Measurements from ENCODE around the gene SPTLC3.
"Not testable (repeated sequence)": the region's sequence is repeated elsewhere in the genome, so short reads cannot be mapped to it uniquely, and the experiment has no call there.

Gene SPTLC3

GRCh38 chr20:12976720-12977309 lies 32.0 kb upstream of the SPTLC3 start:
- Histone ChIP-seq H3K4me3 (no peak overlapping the region), H3K27ac (no peak overlapping the region)
- DNase-seq (ENCODE audit: low spot score): no peak
- TF ChIP-seq, protein P1, sequence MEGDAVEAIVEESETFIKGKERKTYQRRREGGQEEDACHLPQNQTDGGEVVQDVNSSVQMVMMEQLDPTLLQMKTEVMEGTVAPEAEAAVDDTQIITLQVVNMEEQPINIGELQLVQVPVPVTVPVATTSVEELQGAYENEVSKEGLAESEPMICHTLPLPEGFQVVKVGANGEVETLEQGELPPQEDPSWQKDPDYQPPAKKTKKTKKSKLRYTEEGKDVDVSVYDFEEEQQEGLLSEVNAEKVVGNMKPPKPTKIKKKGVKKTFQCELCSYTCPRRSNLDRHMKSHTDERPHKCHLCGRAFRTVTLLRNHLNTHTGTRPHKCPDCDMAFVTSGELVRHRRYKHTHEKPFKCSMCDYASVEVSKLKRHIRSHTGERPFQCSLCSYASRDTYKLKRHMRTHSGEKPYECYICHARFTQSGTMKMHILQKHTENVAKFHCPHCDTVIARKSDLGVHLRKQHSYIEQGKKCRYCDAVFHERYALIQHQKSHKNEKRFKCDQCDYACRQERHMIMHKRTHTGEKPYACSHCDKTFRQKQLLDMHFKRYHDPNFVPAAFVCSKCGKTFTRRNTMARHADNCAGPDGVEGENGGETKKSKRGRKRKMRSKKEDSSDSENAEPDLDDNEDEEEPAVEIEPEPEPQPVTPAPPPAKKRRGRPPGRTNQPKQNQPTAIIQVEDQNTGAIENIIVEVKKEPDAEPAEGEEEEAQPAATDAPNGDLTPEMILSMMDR (IDR thresholded peaks at IDR 0.05): no peak

DNA sequence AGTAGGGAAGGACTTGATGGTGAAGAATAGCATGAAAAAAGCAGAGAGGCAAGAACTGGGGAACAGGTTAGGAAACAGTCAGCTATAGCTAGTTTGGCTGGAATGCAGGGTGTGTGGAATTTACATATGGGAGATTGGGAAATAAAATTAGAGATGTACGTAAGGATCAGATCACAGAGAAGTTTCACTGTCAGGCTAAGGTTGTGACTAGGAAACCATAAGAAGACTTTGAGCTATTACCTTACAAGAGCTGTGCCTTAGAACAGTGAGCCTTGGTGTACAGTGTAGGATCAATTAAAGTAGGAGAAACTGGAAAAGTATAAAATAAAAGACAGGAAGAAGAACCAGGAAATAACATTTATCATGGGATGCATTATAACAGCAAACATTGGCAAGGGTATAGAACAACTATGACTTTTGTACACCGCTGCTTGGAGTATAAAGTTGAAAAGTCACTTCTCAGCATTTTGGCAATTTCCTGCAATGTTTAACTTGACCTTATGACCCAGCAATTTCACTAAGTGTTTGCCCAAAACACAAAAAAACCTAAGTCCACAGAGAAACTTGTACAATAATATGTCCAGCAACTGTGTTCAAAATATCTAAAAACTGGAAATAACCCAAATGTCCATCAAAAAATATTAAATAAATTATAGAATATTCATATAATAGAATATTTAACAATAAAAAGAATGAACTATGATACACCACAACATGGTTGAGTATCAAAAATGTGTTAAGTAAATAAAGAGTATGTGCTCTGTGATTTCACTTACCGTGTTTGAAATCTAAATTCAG lies 31.2 kb upstream of the SPTLC3 start:
- TF ChIP-seq, protein P1 (IDR thresholded peaks at IDR 0.05): no peak
- Histone ChIP-seq H3K27ac (no peak overlapping the region), H3K4me3 (no peak overlapping the region)
- DNase-seq (ENCODE audit: low spot score): no peak

GRCh38 chr20:12978126-12978394 lies 30.7 kb upstream of the SPTLC3 start:
- TF ChIP-seq, protein P1 (IDR thresholded peaks at IDR 0.05): no peak
- Histone ChIP-seq H3K4me3 (no peak overlapping the region), H3K27ac (no peak overlapping the region)
- DNase-seq (ENCODE audit: low spot score): no peak

GRCh38 chr20:12978613-12979495 lies 29.9 kb upstream of the SPTLC3 start:
- DNase-seq (ENCODE audit: low spot score): no peak
- Histone ChIP-seq H3K27ac (no peak overlapping the region), H3K4me3 (no peak overlapping the region)
- TF ChIP-seq, protein P1 (IDR thresholded peaks at IDR 0.05): no peak

GRCh38 chr20:12979713-12980112 lies 29.1 kb upstream of the SPTLC3 start:
- not testable (repeated sequence) for H3K27ac ChIP-seq; DNase-seq (ENCODE audit: low spot score); H3K4me3 ChIP-seq

GRCh38 chr20:12982098-12982497 lies 26.7 kb upstream of the SPTLC3 start:
- DNase-seq (ENCODE audit: low spot score): no peak
- H3K4me3 ChIP-seq: no peak overlapping the region
- TF ChIP-seq, protein P1 (IDR thresholded peaks at IDR 0.05): no peak
- H3K27ac ChIP-seq: no peak overlapping the region

DNA sequence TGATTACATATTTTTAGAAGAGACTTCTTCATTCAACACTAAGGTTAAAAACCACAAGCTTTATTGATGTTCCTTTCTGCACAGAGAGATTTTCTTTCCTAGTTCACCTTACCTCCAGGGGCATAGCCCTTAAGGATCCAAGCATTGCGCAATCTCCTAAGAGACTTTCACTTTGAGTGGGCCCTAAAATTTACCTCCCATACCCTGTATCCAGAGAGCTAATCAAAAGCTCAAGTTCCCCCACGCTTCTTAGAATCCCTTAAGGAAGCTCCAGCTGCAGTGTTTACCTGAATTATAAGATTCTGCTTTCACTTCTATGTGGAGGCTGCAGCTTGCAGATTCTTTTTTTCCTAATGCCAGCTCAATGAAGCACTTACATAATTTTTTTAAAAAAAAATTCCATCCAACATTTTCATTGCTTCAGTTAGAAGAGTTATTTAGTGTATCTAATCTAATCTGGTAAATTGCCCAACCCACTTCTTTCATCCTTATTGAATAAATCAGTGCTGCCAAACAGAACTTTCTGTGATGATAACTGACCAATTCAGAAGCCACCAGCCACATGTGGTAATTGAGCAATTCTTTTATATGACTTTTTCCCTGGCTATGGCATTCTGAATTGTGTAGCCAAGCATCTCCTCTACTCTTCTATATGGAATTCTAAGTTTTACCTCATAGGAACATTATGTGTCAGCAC lies 24.6 kb upstream of the SPTLC3 start:
- DNase-seq (ENCODE audit: low spot score): no peak
- H3K4me3 ChIP-seq: no peak overlapping the region
- TF ChIP-seq, protein P1 (IDR thresholded peaks at IDR 0.05): no peak
- H3K27ac ChIP-seq: no peak overlapping the region
